ENCODE measurements around the gene SPEF2. TPM values are rescaled to one million over a fixed set of nuclear protein-coding genes. Genes with fewer than 3 reads are reported as not detected.

SPEF2 gene
- total RNA-seq, 1 donor from 2014 or later = 3.4 TPM

DNA sequence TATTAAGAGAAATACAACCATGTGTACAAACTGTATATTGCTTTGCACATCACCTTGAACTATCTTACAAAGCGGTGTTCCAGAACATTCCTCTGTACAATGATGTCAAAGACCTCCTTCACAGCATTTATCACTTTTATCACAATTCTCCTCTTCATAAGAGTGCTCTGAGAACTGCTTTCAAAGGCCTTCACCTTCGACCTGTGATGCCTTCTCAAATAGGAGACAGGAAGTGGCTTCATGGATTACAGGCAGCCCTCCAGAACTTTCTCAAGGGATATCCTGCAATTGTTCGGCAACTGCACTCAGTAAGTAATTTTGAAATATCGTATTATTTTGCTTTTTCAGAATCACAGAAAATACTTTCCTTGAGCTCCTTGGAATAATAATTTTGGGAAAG is 171.1 kb downstream of the SPEF2 start:
- Mint-ChIP-seq H3K9me3 (ENCODE audit: unreplicated experiment) (no peaks in the 10 kb centered on the region), H3K27me3 (ENCODE audit: unreplicated experiment) (peaks cover 1% of the 10 kb centered on the region), H3K27ac (ENCODE audit: unreplicated experiment) (peak overlapping the region; percentile 15), H3K4me3 (ENCODE audit: unreplicated experiment) (no peak overlapping the region), H3K4me1 (ENCODE audit: unreplicated experiment) (peaks cover 18% of the 10 kb centered on the region), H3K36me3 (ENCODE audit: low read depth, unreplicated experiment) (no peaks in the 10 kb centered on the region)
- DNase-seq (ENCODE audit: low spot score) = no peak
- TF ChIP-seq, protein P1, sequence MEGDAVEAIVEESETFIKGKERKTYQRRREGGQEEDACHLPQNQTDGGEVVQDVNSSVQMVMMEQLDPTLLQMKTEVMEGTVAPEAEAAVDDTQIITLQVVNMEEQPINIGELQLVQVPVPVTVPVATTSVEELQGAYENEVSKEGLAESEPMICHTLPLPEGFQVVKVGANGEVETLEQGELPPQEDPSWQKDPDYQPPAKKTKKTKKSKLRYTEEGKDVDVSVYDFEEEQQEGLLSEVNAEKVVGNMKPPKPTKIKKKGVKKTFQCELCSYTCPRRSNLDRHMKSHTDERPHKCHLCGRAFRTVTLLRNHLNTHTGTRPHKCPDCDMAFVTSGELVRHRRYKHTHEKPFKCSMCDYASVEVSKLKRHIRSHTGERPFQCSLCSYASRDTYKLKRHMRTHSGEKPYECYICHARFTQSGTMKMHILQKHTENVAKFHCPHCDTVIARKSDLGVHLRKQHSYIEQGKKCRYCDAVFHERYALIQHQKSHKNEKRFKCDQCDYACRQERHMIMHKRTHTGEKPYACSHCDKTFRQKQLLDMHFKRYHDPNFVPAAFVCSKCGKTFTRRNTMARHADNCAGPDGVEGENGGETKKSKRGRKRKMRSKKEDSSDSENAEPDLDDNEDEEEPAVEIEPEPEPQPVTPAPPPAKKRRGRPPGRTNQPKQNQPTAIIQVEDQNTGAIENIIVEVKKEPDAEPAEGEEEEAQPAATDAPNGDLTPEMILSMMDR (IDR thresholded peaks at IDR 0.05; ENCODE audit: unreplicated experiment) = no peak

DNA sequence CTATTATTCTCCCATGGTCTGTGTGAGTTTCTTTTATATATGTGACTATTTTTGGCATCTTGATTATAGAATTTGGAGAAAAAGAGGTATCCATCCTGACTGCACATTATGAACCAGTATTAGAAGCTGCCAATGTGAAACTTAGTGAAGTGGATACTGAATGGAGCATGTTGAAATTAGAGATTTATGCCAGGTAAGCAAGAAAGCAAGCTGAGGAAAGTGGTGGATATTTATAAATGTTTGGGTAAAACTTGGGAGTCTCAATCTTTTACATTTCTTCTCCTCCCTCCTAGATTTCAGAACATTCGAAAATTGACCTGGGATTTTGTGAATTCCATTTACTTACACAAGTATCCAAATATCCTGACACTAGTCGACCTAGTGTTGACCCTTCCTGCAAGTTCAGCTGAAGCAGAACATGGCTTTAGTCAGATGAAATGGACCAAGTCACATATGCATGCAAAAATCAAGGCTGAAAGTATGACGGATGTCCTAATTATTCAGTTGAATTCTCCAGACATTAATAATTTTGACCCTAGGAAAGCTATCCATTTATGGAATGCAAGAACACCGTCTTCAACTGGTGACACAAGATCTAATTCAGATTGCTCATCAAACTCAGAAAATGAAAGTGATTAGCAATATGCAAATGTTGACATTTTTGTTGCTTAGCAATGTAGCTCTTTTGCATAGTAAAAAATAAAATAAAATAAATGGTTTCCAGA is 172.2 kb downstream of the SPEF2 start:
- no peak for DNase-seq (ENCODE audit: low spot score)
- Mint-ChIP-seq H3K36me3 (ENCODE audit: low read depth, unreplicated experiment) (no peaks in the 10 kb centered on the region), H3K4me3 (ENCODE audit: unreplicated experiment) (no peak overlapping the region), H3K27ac (ENCODE audit: unreplicated experiment) (no peak overlapping the region), H3K9me3 (ENCODE audit: unreplicated experiment) (no peaks in the 10 kb centered on the region), H3K27me3 (ENCODE audit: unreplicated experiment) (peaks cover 1% of the 10 kb centered on the region), H3K4me1 (ENCODE audit: unreplicated experiment) (peaks cover 24% of the 10 kb centered on the region)
- TF ChIP-seq, protein P1 (IDR thresholded peaks at IDR 0.05; ENCODE audit: unreplicated experiment) = no peak

DNA sequence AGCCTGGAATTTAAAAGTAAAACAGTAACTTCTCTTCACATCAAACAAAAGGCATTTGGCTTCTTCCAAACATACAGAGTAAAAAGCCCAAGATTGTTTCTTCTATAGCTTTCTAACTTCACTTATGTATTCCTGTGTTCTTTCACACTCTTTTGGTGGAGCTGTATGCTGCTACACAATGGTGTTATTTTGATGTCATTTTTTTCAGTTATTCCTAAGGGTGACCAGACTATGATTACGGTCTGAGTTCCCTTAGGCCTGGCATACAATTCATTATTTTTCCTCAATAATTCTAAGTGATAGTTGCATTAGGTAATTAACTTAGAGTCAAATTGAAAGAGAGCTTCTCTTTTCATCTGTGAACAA is 172.8 kb downstream of the SPEF2 start:
- H3K4me1 Mint-ChIP-seq (ENCODE audit: unreplicated experiment) = peaks cover 25% of the 10 kb centered on the region
- H3K27ac Mint-ChIP-seq (ENCODE audit: unreplicated experiment) = no peak overlapping the region
- H3K27me3 Mint-ChIP-seq (ENCODE audit: unreplicated experiment) = peaks cover 1% of the 10 kb centered on the region
- H3K36me3 Mint-ChIP-seq (ENCODE audit: low read depth, unreplicated experiment) = no peaks in the 10 kb centered on the region
- no peak overlapping the region for H3K4me3 Mint-ChIP-seq (ENCODE audit: unreplicated experiment)
- H3K9me3 Mint-ChIP-seq (ENCODE audit: unreplicated experiment) = no peaks in the 10 kb centered on the region
- TF ChIP-seq, protein P1 (IDR thresholded peaks at IDR 0.05; ENCODE audit: unreplicated experiment) = no peak
- DNase-seq (ENCODE audit: low spot score) = no peak

DNA sequence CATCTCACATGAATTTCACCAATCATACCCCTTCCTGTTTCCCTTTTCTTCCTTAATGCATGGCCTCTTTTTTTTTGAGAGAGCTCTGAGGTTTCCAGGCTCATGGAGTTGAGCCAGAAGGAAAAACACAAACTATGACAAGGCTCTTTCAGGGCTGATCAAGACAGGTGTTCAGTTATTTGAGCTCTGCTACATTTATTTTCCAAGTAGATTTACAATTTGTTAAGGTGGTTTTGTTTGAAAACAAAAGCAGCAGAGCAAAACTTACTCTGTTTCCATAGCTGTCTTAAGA is 176.6 kb downstream of the SPEF2 start:
- no peak for DNase-seq (ENCODE audit: low spot score)
- H3K4me1 Mint-ChIP-seq (ENCODE audit: unreplicated experiment) = peaks cover 14% of the 10 kb centered on the region
- TF ChIP-seq, protein P1 (IDR thresholded peaks at IDR 0.05; ENCODE audit: unreplicated experiment) = no peak
- no peak overlapping the region for H3K27ac Mint-ChIP-seq (ENCODE audit: unreplicated experiment)
- peaks cover 4% of the 10 kb centered on the region for H3K27me3 Mint-ChIP-seq (ENCODE audit: unreplicated experiment)
- H3K4me3 Mint-ChIP-seq (ENCODE audit: unreplicated experiment) = no peak overlapping the region
- no peaks in the 10 kb centered on the region for H3K9me3 Mint-ChIP-seq (ENCODE audit: unreplicated experiment)
- H3K36me3 Mint-ChIP-seq (ENCODE audit: low read depth, unreplicated experiment) = no peaks in the 10 kb centered on the region

DNA sequence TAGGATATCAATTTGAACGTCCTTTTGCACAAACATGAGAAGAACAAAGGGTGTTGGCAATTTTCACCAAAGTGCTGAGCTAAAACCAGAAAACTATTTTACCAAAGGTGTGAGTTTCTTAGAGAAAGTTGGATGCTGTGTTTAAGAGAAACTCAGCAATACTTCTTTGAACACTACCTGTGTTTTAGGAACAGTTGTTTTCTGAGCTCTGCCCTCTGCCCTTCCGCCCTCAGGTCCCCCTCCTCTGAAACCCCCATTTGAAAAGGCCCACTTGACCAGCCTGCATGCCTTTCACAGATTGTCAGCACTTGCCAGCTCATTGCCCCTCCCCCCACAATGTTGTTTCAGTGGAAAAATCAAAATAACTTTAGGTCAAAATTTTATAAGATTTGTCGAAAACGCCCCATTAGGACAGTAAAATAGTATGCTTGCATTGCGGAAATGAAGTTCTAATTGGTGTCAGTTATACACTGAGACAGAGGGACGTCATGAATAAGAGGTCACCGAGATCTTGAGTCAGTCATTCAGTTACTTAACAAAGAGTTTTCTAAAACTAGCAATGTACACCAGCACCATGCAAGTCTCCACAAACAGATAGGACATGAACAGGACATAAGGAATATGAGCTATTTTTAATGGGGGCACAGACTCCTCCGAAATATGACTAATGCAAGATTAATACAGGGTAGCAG is 177.2 kb downstream of the SPEF2 start:
- TF ChIP-seq, protein P1 (IDR thresholded peaks at IDR 0.05; ENCODE audit: unreplicated experiment) = no peak
- no peak overlapping the region for H3K4me3 Mint-ChIP-seq (ENCODE audit: unreplicated experiment)
- H3K4me1 Mint-ChIP-seq (ENCODE audit: unreplicated experiment) = peaks cover 10% of the 10 kb centered on the region
- H3K27me3 Mint-ChIP-seq (ENCODE audit: unreplicated experiment) = peaks cover 3% of the 10 kb centered on the region
- no peaks in the 10 kb centered on the region for H3K9me3 Mint-ChIP-seq (ENCODE audit: unreplicated experiment)
- no peak for DNase-seq (ENCODE audit: low spot score)
- H3K27ac Mint-ChIP-seq (ENCODE audit: unreplicated experiment) = no peak overlapping the region
- no peaks in the 10 kb centered on the region for H3K36me3 Mint-ChIP-seq (ENCODE audit: low read depth, unreplicated experiment)

Data from endothelial cell (in vitro differentiated cells).